Panc1 (cell line): ENCODE measurements around the gene USF1.

Source experiments
- CTCF ChIP-seq: fragments of 450-650 bp; IDR thresholded peaks from 2 replicates; pipeline ENCODE4 v1.5.1; 2017; ENCODE audit warnings: mild to moderate bottlenecking
- TCF7L2 ChIP-seq: IDR thresholded peaks from 2 replicates; pipeline ENCODE4 v1.6.1; 2011; ENCODE audit warnings: mild to moderate bottlenecking, low read depth, low read length, inconsistent platforms

DNA sequence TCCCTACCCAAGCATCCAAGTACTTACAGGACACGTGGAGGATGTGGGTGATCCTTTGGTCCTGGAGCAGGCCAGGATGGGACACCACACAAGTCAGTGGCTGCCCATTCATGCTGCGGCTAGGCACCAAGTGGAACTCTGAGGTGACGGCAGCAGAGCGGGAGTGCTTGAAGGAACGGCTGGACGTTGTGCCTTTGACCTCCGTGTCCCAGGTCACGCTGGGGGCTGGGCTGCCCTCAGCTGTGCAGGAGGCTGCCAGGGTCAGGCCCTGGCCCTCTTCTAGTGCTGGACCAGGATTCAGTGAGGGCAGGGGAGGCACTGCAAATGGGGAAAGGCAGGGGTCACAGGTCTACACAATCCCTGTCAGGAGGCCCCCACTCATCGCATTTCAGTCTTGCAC lies 31.6 kb upstream of the USF1 start:
- TF ChIP-seq CTCF (no peak), TCF7L2 (no peak)
